ENCODE results near the gene OR5V1. TPM values are rescaled to one million over a fixed set of nuclear protein-coding genes. Genes with fewer than 3 reads are reported as not detected.
A peak's percentile ranks its signal among the peaks of the same experiment; 100 is the strongest.

The OR5V1 gene
- total RNA-seq, 2 donors from 2014 or later = not detected

- no peaks in the 10 kb centered on the region for H3K27me3 ChIP-seq (ENCODE audit: control insufficient read depth, insufficient read depth, low read length, poor library complexity, severe bottlenecking)
- no peaks in the 10 kb centered on the region for H3K36me3 ChIP-seq (ENCODE audit: control insufficient read depth, insufficient read depth, low read length)
- peak; percentile 50 for TF ChIP-seq CTCF (conservative IDR thresholded peaks at IDR 0.05)
- H3K4me3 ChIP-seq (ENCODE audit: low read length) = no peak overlapping the region
- Mint-ChIP-seq H3K36me3 (ENCODE audit: low read depth) (no peaks in the 10 kb centered on the region), H3K27me3 (ENCODE audit: insufficient read depth) (no peaks in the 10 kb centered on the region), H3K9me3 (no peaks in the 10 kb centered on the region), H3K4me1 (no peaks in the 10 kb centered on the region), H3K4me3 (no peak overlapping the region), H3K27ac (no peak overlapping the region)
- H3K27ac ChIP-seq (ENCODE audit: low read depth, low read length) = no peak overlapping the region
- no peaks in the 10 kb centered on the region for H3K4me1 ChIP-seq (ENCODE audit: control insufficient read depth, insufficient read depth, low read length)
- peaks cover 5% of the 10 kb centered on the region for H3K9me3 ChIP-seq (ENCODE audit: control insufficient read depth, low read length)
- DNase-seq = no peak
- no peak overlapping the region for H3K9ac ChIP-seq (ENCODE audit: extremely low read depth, low read length, poor library complexity, severe bottlenecking)
These were observed 7.3 kb upstream of the OR5V1 start for GRCh38 chr6:29376003-29376402.

GRCh38 chr6:29375191-29375590, 6.5 kb upstream of the OR5V1 start, which contains the start of gene OR12D3:
TSS of gene OR12D3 (minus strand) at chr6:29375291. CDS start at chr6:29375287, 4 bp downstream.
- no peak for DNase-seq
- no peaks in the 10 kb centered on the region for H3K27me3 Mint-ChIP-seq (ENCODE audit: insufficient read depth)
- H3K27ac Mint-ChIP-seq = no peak within 1 kb of the TSS
- H3K27ac ChIP-seq (ENCODE audit: low read depth, low read length) = no peak within 1 kb of the TSS
- TF ChIP-seq CTCF (conservative IDR thresholded peaks at IDR 0.05) = no peak
- H3K9ac ChIP-seq (ENCODE audit: extremely low read depth, low read length, poor library complexity, severe bottlenecking) = no peak within 1 kb of the TSS
- no peak within 1 kb of the TSS for H3K4me3 Mint-ChIP-seq
- no peaks in the 10 kb centered on the region for H3K4me1 Mint-ChIP-seq
- no CpG with 5 or more reads among the region's 1 CpG for WGBS, 2 experiments (ENCODE audit: insufficient coverage in 1 of 2, insufficient read length in 1 of 2)
- no peaks in the 10 kb centered on the region for H3K9me3 Mint-ChIP-seq
- H3K27me3 ChIP-seq (ENCODE audit: control insufficient read depth, insufficient read depth, low read length, poor library complexity, severe bottlenecking) = no peaks in the 10 kb centered on the region
- H3K4me3 ChIP-seq (ENCODE audit: low read length) = no peak within 1 kb of the TSS
- H3K36me3 Mint-ChIP-seq (ENCODE audit: low read depth) = no peaks in the 10 kb centered on the region
- H3K36me3 ChIP-seq (ENCODE audit: control insufficient read depth, insufficient read depth, low read length) = no peaks in the 10 kb centered on the region
- peaks cover 5% of the 10 kb centered on the region for H3K9me3 ChIP-seq (ENCODE audit: control insufficient read depth, low read length)
- H3K4me1 ChIP-seq (ENCODE audit: control insufficient read depth, insufficient read depth, low read length) = no peaks in the 10 kb centered on the region

GRCh38 chr6:29355603-29356002, 13.1 kb downstream of the OR5V1 start:
- peak; percentile 45 for TF ChIP-seq CTCF (conservative IDR thresholded peaks at IDR 0.05)
- Histone ChIP-seq H3K4me1 (ENCODE audit: control insufficient read depth, insufficient read depth, low read length) (no peaks in the 10 kb centered on the region), H3K9ac (ENCODE audit: extremely low read depth, low read length, poor library complexity, severe bottlenecking) (no peak overlapping the region), H3K4me3 (ENCODE audit: low read length) (no peak overlapping the region), H3K27ac (ENCODE audit: low read depth, low read length) (no peak overlapping the region), H3K27me3 (ENCODE audit: control insufficient read depth, insufficient read depth, low read length, poor library complexity, severe bottlenecking) (no peaks in the 10 kb centered on the region), H3K36me3 (ENCODE audit: control insufficient read depth, insufficient read depth, low read length) (no peaks in the 10 kb centered on the region), H3K9me3 (ENCODE audit: control insufficient read depth, low read length) (peaks cover 6% of the 10 kb centered on the region)
- WGBS, 2 experiments (ENCODE audit: insufficient coverage in 1 of 2, insufficient read length in 1 of 2) = 83% methylated on average over 1 of the region's 1 CpG; no CpG with 5 or more reads in 1 of the 2 experiments
- DNase-seq = peak; percentile 55
- Mint-ChIP-seq H3K4me1 (peaks cover 2% of the 10 kb centered on the region), H3K36me3 (ENCODE audit: low read depth) (no peaks in the 10 kb centered on the region), H3K27ac (no peak overlapping the region), H3K4me3 (no peak overlapping the region), H3K9me3 (peaks cover 5% of the 10 kb centered on the region), H3K27me3 (ENCODE audit: insufficient read depth) (peaks cover 5% of the 10 kb centered on the region)
